Lung (tissue), 12 donors: ENCODE results near the gene ANKS1B. TPM values are rescaled to one million over a fixed set of nuclear protein-coding genes. Genes with fewer than 3 reads are reported as not detected.

Source experiments
- ATAC-seq: fragments of 200-7000 bp; cut with Tn5 transposase; one replicate; pipeline ENCODE4 v1.9.1; 2020; ENCODE audit warnings: moderate number of reproducible peaks; ENCODE audit not compliant: insufficient read depth, low FRiP score
- DNase-seq, 3 donors: peaks; one replicate each; pipeline ENCODE4 v3.0.0-alpha.2; 2013 to 2017
- H3K27ac ChIP-seq, 2 donors: one replicate each; pipeline ENCODE4 v1.5.1; 2013; ENCODE audit warnings: mild to moderate bottlenecking in 2 of 2, moderate library complexity in 2 of 2, control low read depth in 1 of 2, inconsistent platforms in 1 of 2, low read depth in 1 of 2, low read length in 1 of 2
- H3K27me3 ChIP-seq, 3 donors: one replicate each; pipeline ENCODE4 v1.5.1; 2013; ENCODE audit warnings: low read length in 2 of 3; ENCODE audit not compliant: control insufficient read depth in 3 of 3, insufficient read depth in 3 of 3
- H3K36me3 ChIP-seq, 4 donors: one replicate each; pipeline ENCODE4 v1.5.1; 2013; ENCODE audit warnings: low read length in 4 of 4, mild to moderate bottlenecking in 1 of 4, moderate library complexity in 1 of 4; ENCODE audit not compliant: control insufficient read depth in 4 of 4, insufficient read depth in 4 of 4
- H3K4me1 ChIP-seq, 5 donors: one replicate each; pipeline ENCODE4 v1.5.1; 2013; ENCODE audit warnings: low read length in 5 of 5, mild to moderate bottlenecking in 2 of 5, moderate library complexity in 1 of 5; ENCODE audit not compliant: control insufficient read depth in 5 of 5, insufficient read depth in 5 of 5
- H3K4me3 ChIP-seq: one replicate; pipeline ENCODE4 v1.5.1; 2013; ENCODE audit warnings: mild to moderate bottlenecking, control low read depth, moderate library complexity
- H3K9ac ChIP-seq, 2 donors: one replicate each; pipeline ENCODE4 v1.5.1; 2013; ENCODE audit warnings: low read length in 2 of 2, control low read depth in 1 of 2; ENCODE audit not compliant: insufficient read depth in 1 of 2
- H3K9me3 ChIP-seq, 4 donors: one replicate each; pipeline ENCODE4 v1.5.1; 2013; ENCODE audit warnings: low read length in 3 of 4, mild to moderate bottlenecking in 1 of 4, moderate library complexity in 1 of 4; ENCODE audit not compliant: control insufficient read depth in 4 of 4, insufficient read depth in 3 of 4
- CTCF ChIP-seq: IDR thresholded peaks from 2 replicates; pipeline ENCODE4 v1.5.1; 2012; ENCODE audit warnings: mild to moderate bottlenecking; ENCODE audit errors: control extremely low read depth, extremely low read depth
- WGBS, 2 donors: extraction: QIAGEN DNeasy Blood & Tissue Kit; methylation state at CpG; one replicate each; pipeline ENCODE4 v1.1.7; 2013; 5-methylcytosine and 5-hydroxymethylcytosine counted together
- polyA plus RNA-seq, 2 donors: library from polyadenylated mRNA; stranded (reverse); fragments of 200-250 nt; gene quantifications; one replicate each; pipeline ENCODE4 v1.2.1, GENCODE V29; 2013
- total RNA-seq, 2 donors: library from RNA; depleted of rRNA in 1 of 2; stranded (reverse); fragments of >200 nt in 1 of 2; gene quantifications; one replicate each; pipeline ENCODE4 v1.2.1, GENCODE V29; 2014 to 2021
- donor health status: control.
- donor health status: control.
- donor health status: Bipolar disorder and iron deficiency.
- donor health status: healthy.
- donor health status: DM: yes; HTN: yes; CAD: no.

The ANKS1B gene
- total and polyA plus RNA-seq, 4 donors: 0.32 to 10.3 (median 3.7) TPM

- no peak for TF ChIP-seq CTCF
- H3K36me3 ChIP-seq: no peaks in the 10 kb centered on the region
- DNase-seq: peak in 2 of 3 donors; percentile 26 to 34
- ATAC-seq: no peak
- H3K27me3 ChIP-seq: no peaks in the 10 kb centered on the region
- H3K27ac ChIP-seq: no peak overlapping the region
- H3K4me3 ChIP-seq: no peak overlapping the region
- peaks cover 0 to 6% (median 3%) of the 10 kb centered on the region in 5 donors for H3K4me1 ChIP-seq
- WGBS, 2 donors: 57 to 63% methylated on average over 3 of the region's 3 CpGs
- H3K9ac ChIP-seq: no peak overlapping the region
- H3K9me3 ChIP-seq: no peaks in the 10 kb centered on the region
Measured at GRCh38 chr12:99372257-99372920, 612.3 kb downstream of the ANKS1B start.

DNA sequence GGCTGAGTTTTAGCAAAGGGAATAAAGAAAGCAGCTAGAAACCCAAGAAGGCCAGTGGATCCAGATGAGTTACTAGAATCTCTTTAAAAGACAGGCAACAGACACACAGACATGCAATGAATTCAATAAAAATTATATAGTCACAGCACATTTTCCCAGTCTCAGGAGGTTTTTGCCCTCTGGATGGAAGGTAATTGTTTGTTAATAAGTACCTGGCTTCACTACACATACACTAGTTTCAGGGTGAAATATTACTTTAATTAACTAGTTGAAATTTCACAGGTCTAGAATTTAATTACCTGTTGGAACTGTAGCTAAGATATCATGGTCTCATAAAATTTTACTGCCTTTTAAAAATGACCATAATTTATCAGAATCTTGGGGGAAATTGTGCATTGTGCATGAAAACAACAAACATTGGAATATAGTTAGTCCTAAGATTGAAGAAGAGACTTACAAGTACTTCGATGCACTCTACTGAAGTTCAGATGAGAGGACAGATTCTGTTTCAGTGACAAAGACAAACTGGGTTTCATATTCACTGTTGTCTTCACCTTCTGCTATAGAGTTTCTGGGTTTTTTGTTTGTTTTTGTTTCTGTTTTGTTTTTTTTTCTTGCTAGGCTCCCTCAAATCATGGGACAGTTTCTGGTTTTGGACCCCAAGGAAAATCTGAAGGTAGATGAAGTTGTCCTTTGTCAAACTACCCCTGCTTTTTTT is 614.2 kb downstream of the ANKS1B start:
- Histone ChIP-seq H3K36me3 (no peaks in the 10 kb centered on the region), H3K4me3 (no peak overlapping the region), H3K9ac (no peak overlapping the region), H3K4me1 (peaks cover 0 to 6% (median 0%) of the 10 kb centered on the region in 5 donors), H3K27ac (no peak overlapping the region), H3K9me3 (no peaks in the 10 kb centered on the region), H3K27me3 (no peaks in the 10 kb centered on the region)
- no peak for TF ChIP-seq CTCF
- DNase-seq (no peak), ATAC-seq (no peak)
- WGBS, 2 donors: 89 to 97% methylated on average over 1 of the region's 1 CpG

- Histone ChIP-seq H3K27me3 (no peaks in the 10 kb centered on the region), H3K9me3 (peaks cover 0 to 3% (median 0%) of the 10 kb centered on the region in 4 donors), H3K27ac (no peak overlapping the region), H3K4me3 (no peak overlapping the region), H3K36me3 (no peaks in the 10 kb centered on the region), H3K4me1 (no peaks in the 10 kb centered on the region), H3K9ac (no peak overlapping the region)
- DNase-seq (no peak), ATAC-seq (no peak)
- 82 to 89% methylated on average over 3 of the region's 3 CpGs for WGBS, 2 donors
- TF ChIP-seq CTCF: no peak
Measured at GRCh38 chr12:99367181-99367580, 617.6 kb downstream of the ANKS1B start.
